ENCODE results near the gene MANF.

DNA sequence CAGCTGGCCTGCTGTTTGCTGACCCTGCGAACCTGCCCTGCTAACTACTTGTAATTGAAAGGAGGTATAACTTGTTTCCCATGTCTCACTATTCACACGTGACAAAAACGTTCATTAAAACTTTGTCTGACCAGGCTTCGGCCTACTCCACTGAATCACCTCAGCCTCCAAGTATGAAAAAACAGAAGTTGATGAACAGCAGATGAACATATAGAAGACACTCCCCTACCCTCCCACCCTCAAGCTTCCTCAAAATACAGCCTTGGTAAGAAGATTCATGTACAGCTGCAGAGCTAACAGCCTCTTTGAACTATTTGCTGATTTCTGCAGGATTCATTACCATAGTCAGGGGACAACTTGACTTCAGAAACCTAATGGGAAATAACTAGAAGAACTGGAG lies 16.6 kb downstream of the MANF start:
- TF ChIP-seq CREB1 (CRISPR knock-in tag; IDR thresholded peaks at IDR 0.05; ENCODE audit: low read depth) (no peak), EZH2 (IDR thresholded peaks at IDR 0.05; ENCODE audit: low read depth, unreplicated experiment) (no peak), POLR2AphosphoS5 (IDR thresholded peaks at IDR 0.05; ENCODE audit: low read depth) (no peak)
- TF ChIP-seq, protein P1, sequence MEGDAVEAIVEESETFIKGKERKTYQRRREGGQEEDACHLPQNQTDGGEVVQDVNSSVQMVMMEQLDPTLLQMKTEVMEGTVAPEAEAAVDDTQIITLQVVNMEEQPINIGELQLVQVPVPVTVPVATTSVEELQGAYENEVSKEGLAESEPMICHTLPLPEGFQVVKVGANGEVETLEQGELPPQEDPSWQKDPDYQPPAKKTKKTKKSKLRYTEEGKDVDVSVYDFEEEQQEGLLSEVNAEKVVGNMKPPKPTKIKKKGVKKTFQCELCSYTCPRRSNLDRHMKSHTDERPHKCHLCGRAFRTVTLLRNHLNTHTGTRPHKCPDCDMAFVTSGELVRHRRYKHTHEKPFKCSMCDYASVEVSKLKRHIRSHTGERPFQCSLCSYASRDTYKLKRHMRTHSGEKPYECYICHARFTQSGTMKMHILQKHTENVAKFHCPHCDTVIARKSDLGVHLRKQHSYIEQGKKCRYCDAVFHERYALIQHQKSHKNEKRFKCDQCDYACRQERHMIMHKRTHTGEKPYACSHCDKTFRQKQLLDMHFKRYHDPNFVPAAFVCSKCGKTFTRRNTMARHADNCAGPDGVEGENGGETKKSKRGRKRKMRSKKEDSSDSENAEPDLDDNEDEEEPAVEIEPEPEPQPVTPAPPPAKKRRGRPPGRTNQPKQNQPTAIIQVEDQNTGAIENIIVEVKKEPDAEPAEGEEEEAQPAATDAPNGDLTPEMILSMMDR (conservative IDR thresholded peaks at IDR 0.05; ENCODE audit: low read depth in 2 of 2): no peak

All from GM23338 (cell line).